HG03159 (cell line): ENCODE results near the gene LIG3.
"Not testable (repeated sequence)": the region's sequence is repeated elsewhere in the genome, so short reads cannot be mapped to it uniquely, and the experiment has no call there.

Experiments used
- ATAC-seq: cut with Tn5 transposase; IDR thresholded peaks from one replicate; pipeline ENCODE4 v1.9.1; 2021; ENCODE audit warnings: mild to moderate bottlenecking, moderate library complexity; ENCODE audit not compliant: unreplicated experiment

The LIG3 gene

DNA sequence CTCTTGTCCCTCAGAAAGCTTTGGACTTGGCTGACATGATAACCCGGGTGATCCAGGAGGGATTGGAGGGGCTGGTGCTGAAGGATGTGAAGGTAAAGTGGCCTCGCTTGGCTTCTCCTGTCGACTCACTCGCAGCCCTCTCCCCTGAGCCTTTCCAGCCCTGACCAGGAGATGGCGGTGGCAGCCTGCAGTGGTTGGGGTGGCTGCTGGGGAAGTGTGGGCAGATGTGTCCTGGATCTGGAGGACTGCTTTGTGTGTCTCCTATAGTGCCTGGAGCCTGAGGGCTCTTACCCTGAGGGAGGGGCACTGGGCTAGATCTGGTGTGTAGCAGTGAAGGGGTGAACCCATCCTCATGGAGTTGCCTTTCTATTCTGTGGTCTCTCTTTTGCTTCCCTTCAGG lies 17.9 kb downstream of the LIG3 start:
- no peak for ATAC-seq

DNA sequence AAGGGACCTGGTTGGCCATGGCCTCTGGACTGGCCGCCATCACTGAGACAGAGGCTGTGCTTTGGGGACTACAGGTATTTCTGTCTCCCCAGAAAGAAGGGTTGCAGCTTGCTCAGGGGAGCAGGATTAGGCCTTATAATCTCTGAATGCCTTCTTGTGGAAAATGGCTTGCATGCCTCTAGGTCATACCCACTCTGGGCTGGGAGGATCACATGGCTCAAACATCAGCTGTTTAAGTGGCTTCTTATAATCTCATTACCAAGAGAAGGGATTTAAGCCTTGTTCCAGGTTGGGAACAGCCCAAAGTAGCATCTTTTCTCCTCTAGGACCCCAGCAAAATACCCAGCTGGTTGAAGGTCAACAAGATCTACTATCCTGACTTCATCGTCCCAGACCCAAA lies 19.1 kb downstream of the LIG3 start:
- ATAC-seq = no peak

DNA sequence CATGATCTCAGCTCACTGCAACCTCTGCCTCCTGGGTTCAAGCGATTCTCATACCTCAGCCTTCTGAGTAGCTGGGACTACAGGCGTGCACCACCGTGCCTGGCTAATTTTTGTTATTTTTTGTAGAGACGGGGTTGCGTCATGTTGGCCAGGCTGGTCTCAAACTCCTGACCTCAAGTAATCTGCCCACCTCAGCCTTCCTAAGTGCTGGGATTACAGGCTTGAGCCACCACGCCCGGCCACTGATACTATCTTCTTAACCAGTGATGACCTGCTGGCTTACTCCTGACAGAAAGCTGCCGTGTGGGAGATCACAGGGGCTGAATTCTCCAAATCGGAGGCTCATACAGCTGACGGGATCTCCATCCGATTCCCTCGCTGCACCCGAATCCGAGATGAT lies 20.7 kb downstream of the LIG3 start:
- ATAC-seq = not testable (repeated sequence)

DNA sequence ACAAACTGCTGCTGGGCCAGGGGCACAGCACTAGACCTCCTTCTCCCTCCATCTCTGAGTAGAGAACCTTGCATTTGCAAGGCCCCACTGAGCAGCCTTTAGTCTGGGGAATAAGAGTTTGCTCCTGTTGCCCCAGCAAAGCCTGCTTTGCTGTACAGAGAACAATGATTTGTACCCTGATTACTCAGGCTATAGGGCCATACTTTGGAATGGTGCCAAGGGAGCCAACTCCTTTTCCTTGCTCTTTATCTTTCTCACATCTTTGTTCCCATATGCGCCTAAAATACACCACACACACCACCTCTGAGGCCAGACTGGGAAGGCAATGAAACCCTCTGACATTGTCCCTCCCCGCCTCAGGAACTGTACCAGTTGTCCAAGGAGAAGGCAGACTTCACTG lies 21.2 kb downstream of the LIG3 start:
- ATAC-seq = no peak

DNA sequence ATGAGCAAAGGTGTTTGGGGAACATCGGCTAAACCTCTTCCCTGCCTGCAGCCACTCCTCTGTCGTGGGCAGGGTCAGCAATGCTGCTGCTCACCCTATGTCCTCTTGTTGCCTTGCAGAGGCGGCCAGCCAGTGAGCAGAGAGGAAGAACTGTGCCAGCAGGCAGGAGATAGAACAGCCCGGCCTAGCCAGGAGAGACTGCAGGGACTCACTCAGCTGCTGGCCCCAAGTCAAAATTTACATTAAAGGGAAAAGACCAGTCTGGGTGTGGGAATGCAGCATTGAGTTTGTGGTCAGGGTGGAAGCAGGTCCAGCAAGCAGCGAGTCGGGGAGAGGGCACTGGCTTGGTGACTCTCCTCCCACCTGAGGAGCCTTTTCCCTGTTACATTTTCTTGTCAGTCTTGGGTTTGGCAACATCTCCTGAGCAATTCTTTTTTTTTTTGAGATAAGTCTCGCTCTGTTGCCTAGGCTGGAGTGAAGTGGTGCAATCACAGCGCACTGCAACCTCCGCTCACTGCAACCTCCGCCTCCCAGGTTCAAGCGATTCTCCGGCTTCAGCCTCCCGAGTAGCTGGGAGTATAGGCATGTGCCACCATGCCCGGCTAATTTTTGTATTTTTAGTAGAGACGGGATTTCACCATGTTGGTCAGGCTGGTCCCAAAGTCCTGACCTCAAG lies 22.7 kb downstream of the LIG3 start:
- no peak for ATAC-seq

DNA sequence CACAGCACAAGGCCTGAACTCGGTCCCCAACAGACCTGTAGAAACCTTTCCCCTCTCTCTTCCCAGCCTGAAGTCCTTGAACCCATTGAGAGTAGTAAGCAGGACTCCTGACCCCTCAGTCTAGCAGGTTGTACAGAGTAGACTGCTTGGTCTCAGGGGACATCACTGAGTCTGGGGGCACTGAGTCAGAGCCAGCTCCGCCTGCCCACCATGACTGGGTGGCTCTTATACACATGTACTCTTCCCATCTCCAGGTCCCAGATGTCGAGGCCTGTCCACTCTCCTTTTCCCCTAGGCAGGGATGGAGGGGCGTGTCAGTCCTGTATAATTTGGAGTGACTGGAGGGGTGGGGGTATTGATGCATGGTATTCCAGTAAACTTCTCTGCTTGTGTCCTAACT lies 23.5 kb downstream of the LIG3 start:
- ATAC-seq = no peak

DNA sequence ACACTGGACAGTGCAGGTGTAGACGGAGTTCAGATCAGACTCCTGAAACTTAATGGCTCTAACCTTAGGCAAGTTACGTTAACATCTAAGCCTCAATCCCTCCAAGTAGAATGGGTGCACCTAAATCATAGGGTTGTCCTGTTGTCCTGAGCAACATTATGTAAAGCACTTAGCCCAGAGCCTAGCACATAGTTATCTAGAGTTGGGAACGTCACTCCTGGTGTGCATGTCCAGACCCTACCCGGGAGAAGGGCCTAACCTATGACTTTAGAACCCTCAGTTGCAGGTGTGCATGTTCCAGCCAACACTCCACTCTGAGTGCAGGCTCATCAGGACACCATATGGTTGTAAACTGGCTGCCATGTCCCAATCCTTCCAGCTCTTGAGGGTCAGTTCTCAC lies 26.0 kb downstream of the LIG3 start:
- no peak for ATAC-seq

DNA sequence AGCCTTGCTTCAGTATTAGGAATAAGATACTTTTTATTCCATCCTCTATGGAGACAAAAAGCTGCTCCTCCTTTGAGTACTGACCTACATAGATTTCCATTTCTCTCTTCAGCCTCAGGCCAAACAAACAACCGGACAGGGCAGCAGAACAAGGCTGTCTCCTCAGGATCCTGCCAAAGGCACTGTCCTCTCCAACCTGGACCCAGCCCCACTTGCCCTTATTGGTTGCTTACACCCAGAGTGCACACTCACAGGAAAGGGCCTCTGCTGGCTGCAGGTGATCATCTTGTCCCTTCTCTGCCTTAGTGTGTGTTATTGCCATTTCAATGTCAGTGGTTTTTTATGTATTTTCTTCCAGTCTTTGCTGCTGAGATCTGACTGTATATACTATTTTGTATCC lies 26.6 kb downstream of the LIG3 start:
- no peak for ATAC-seq

DNA sequence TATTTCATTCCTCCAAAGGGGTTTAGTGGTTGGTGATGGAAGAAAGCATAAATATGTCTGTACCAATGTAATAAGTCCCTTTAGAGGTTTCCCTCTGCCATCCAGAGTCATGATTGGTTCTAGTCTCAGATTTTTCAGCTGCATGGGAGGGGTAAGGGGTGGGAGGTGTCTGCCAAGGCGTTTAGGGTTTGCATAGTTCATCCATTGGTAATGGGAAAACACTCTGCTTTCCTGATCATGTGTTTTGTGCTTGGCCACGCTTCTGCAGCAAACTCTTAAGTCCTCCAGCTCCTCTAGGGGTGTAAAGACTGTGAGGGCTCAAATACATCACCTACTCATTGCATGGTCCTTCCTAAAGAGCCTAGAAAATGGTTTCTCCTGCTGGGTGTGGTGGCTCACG lies 29.8 kb downstream of the LIG3 start:
- ATAC-seq = no peak

DNA sequence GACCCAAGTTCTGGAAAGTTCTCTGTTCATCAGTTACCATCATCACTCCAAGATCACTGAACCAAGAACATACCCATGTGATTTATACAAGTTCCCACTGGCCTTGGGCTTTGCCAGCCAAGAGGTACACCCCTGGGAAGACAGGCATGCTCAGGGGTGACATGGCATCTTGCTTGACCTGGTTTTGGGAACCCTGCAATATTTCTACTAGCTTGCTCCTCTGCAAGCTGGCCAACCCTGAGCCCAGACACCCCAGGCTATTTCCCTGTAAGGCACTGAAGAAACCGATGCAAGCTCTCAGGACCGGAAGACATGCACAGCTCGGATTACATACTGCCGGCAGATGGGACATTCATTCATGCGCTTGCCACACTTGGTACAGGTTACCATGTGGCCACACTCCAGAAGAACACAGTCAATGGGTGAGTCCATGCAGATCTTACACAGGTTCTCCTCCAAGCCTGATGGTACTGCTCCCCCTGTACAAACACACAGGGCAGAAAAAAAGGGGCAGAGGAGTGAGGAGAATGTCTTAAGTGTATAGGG lies 31.4 kb downstream of the LIG3 start:
- no peak for ATAC-seq

DNA sequence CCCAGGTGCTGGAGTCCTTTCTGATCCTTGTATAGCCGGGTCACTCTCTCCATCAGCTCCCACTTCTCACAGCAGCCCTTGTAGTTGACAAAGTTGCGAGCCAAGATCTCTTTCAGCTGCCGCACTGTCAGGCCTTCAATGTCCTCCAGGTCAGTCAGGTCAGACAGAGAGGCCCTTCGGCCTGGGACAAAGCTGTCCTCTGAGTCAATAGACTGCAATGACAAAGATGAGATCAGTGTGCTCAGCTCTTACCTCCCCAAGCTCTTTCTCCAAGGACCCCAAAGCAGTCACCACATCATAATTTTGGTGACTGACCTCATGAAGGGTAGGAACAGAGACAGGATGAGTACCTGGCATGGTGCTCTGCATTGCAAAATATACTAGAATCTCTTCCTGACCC lies 36.1 kb downstream of the LIG3 start:
- ATAC-seq = no peak

DNA sequence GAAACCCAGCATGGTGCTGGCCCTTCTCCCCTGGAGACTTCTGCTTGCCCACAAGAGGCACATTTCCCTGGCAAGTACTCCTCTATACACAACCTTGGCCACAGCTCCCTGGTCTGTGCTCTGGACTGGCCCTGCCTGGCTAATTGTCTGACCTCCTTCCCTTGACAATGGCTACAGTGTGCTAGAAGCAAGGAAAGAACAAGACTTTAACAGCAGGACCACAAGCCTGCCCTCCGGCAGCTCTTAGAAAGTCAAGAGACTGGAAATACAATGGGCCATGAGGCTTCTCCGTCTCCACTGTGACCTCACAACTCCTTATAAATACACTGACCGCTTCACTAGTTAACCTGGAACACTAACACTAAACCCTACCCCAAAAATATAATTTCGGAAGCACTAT lies 36.7 kb downstream of the LIG3 start:
- no peak for ATAC-seq

DNA sequence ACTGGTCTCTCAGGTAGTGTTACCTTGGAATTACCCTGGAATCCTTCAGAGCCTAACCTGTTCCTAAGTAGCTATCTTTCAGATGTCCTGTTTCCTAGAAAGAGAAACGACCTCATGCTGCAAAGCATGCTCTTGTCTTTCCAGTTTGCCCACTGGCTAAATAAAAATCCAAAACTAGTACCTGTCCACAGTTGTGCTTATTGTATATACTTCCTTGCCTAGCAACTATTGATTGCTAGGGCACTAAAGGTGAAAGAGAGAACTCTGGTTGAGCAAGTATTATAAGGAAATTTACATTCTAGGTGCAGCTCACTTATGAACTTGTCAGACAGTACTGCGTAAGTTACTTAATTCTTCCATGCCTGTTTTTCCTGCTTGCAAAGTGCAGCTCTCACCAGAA lies 38.5 kb downstream of the LIG3 start:
- ATAC-seq = no peak

DNA sequence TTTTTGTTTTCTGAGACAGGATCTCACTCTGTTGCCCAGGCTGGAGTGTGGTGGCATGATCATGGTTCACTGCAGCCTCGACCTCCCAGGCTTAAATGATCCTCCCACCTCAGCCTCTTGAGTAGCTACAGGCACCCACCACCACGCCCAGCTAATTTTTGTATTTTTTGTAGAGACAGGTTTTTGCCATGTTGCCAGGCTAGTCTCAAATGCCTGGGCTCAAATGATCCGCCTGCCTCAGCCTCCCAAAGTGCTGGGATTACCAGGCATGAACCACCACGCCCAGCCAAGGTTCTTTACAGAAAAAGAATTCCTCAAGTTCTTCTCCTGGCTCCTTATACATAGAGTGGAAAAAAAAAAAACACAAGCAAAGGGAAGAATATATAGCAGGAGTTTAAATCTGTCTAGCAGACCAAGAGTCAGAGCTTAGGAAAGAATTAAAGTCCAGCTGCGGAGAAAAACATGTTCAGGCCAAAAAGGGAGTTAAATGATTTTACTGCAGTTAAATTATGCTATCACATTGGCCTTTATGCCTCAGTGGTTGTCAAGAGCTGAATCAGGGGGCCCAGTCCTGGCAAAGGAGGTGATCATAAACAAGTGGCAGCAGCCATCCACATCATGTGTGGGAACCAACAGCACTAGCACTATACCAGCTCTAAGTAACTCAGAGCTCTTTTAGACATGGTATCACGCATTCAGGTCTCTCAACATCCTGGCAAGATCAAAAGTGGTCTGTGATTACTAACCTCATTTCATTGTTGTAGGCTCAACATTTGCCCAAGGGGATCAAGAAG lies 39.3 kb downstream of the LIG3 start:
- no peak for ATAC-seq

DNA sequence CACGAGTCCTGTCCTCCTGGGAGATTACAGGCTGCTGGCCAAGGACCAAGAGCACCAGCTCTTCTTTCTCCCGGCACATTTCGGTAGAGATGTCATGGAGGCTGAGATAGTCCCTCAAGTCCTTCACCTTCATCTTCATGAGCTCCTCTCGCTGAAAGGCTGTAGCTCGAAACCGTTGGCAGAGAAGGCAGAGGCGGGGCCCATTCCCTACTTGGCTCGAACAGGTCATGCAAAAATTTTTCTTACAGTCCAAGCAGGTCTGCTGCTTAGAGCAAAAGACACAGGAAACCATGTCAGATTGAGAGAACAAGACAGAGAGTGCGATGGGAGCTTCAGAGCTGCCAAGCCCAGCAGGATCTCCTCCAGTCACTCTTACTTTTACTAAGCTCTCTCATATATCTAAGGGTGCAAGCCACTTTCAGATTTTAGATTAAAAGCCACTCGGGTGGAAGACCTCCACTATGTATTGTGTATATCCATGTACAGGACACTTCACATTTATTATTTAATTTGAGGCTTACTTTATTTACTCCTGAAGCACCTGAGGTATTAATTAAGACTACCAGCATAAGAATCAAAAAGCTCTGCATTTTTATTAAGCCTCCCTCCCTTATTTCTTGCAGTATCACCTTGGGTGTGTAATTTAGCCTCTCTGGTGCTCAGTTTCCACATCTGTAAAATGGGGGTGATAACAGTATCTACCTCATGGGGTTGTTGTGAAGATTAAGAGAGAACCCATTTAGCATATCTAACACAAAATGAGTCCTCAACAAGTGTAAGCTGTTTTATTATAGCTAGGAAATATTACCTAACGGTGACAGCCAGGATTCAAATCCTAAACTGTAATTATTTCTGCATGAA lies 41.4 kb downstream of the LIG3 start:
- no peak for ATAC-seq

DNA sequence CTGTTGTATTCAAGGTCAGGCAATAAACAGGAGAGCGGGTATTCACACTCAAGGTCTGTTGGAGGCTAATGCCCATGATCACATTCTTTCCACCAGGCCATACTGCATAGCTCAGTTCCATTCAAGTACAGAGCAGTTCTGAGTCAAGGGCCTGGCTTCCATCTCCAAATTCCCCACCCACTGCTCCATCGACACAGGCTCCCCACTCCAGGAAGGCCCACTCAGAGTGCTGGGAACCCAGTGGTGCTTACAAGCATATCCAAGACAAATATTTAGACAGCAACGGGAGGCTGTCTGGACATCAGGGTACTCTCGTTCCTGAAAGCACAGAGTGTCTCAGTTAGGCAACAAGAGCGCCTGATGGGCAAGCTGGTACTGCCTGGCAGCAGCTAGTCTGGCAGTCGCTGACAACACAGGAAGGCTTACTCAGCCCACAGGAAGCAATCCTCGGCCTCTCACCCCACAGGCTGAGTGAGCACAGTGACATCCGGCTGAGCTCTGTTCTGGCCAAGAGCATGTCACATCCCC lies 42.3 kb downstream of the LIG3 start:
- ATAC-seq = no peak

DNA sequence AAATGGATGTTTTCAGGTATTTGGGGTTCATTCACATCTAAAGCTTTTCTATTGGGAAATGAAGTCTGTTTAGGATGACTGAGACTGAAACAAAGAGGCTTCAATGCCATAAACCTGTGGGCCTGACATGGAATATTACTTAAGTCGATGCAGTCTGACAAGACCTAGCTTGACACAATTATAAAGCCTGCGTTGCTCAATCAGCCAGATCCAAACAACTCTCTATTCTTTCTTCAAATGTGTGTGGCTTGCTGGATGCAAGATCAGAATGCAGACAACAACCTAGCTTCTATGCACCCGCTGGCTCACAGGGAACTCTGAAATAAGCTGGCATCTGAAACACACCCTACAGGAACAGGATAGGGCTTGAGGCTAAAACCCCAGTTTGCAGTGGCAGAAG lies 43.2 kb downstream of the LIG3 start:
- ATAC-seq = no peak

DNA sequence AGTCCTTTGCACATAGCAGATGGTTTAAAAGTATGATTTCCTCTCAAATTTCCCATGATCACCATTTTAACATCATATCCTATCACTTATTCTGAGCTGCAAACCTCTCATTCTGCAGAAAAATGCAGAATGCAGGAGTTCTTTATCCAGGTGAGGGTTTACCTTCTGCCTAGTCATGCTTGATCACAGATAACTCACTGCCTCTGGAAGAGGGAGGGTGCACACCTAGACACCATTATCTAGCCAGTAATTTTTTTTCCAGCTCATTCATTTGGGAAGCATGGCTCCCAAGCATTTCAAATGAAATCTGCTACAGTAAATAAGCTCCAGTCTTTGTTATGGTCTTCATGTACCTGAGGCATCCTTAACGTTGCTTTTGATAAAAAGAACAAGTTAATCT lies 45.2 kb downstream of the LIG3 start:
- no peak for ATAC-seq

DNA sequence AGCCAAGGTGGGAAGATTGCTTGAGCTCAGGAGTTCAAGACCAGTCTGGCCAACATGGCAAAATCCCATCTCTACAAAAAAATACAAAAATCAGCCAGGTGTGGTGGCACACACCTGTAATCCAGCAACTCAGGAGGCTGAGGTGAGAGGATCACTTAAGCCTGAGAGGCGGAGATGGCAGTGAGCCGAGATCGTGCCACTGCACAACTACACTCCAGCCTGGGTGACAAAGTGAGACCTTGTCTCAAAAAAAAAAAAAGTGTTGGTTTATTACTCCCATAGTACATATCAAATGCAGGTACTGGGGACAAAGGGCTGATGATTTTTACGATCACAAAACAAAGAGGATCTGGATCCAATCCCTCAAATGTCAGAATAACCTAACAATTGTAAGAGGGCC lies 47.8 kb downstream of the LIG3 start:
- not testable (repeated sequence) for ATAC-seq

DNA sequence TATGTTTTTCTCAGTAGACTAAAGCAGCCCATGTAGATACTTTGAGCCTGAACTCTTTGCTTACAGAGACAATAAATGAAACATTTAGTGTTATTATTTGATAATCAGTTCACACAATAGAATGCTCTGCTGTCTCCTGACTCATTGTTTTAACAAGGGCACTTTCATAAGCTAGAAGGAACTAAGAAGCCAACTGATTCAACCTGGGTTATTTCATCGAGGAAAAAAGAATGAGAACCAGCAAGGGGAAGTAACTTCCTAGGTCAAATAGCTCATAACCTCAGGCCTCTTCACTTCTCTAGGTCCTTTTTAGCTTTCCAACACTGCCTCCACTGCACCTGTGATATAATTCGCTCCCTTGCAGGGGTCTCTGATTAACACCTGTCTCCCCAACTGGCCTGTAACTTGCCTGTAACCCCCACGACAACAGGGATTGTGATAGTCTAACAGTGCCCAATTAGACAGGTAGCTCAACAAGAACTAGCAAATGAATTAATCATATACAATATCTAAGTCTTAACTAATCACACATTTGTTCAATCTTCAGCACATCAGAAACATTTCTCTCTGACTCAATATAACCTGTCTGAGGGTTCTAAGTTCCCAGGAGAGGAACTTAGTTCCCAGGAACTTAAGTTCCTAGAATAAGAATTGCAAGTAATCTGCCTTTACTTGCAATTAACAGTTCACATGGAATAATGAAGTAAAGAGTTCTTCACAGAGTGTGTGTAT lies 48.4 kb downstream of the LIG3 start:
- no peak for ATAC-seq

DNA sequence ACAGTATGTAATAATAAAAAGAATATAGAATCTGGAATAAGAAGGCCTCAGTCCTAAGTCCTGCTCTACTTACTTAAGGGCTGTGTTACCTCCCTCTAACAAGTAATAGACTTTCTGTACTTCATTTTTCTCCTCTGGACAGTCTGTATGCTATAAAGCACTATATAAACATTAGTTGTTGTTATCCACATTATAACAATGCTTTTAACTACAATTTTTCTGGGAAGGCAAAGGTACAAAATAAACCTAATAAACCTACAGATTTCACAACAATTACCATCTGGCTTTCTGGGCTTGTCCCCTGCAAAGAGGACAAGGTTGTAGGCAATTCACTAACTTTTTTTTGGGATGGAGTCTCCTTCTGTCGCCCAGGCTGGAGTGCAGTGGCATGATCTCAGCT lies 50.5 kb downstream of the LIG3 start:
- no peak for ATAC-seq
